Inferior parietal cortex (tissue), 1 donor: ENCODE data around the gene XYLT1.

ENCODE experiments used
- DNase-seq: peaks from one replicate; pipeline ENCODE4 v3.0.0-alpha.2; 2016; ENCODE audit errors: extremely low spot score

The XYLT1 gene

DNA sequence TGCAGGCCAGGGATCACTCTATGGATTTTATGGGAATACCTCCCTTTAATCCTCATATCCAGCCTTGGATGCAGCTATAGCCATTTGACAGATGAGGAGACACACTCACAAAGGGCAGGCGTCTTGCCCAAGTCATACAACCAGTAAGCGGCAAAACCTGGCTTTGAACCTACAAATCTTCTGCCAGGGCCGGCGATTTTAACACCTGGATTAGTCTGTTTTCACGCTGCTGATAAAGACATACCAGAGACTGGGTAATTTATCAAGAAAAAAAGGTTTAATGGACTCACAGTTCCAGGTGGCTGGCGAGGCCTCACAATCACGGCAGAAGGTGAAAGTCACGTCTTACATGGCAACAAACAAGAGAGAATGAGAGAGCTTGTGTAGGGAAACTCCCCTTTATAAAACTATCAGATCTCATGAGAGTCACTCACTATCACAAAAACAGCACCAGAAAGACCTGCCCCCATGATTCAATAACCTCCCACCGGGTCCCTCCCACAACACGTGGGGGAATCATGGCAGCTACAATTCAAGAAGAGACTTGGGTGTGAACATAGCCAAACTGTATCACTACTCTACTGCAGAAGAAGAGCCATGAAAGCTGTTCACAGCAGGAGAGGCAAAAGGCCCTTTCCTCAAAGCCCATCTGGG, 67.5 kb downstream of the XYLT1 start:
- no peak for DNase-seq

DNA sequence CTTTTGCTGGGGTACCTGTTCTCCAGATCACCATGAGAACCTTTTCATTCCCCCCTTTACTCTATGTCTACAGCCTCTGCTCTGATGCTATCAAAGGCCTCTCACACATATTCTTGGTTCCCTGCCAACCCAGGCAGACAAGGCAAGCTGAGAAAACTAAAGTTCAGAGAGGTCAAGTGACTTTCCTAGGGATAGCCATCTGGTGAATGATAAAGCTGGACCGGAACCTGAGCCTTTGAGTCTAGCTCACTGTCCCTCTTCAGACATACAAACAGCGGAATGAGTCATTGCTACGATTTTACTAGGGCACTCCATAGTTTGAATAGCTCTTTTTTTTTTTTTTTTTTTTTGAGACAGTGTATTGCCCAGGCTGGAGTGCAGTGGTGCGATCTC, 73.3 kb downstream of the XYLT1 start:
- no peak for DNase-seq

- no peak for DNase-seq
Measured at GRCh38 chr16:17396762-17397498, 73.8 kb downstream of the XYLT1 start.

GRCh38 chr16:17395849-17396480, 74.8 kb downstream of the XYLT1 start:
- DNase-seq, result no peak

DNA sequence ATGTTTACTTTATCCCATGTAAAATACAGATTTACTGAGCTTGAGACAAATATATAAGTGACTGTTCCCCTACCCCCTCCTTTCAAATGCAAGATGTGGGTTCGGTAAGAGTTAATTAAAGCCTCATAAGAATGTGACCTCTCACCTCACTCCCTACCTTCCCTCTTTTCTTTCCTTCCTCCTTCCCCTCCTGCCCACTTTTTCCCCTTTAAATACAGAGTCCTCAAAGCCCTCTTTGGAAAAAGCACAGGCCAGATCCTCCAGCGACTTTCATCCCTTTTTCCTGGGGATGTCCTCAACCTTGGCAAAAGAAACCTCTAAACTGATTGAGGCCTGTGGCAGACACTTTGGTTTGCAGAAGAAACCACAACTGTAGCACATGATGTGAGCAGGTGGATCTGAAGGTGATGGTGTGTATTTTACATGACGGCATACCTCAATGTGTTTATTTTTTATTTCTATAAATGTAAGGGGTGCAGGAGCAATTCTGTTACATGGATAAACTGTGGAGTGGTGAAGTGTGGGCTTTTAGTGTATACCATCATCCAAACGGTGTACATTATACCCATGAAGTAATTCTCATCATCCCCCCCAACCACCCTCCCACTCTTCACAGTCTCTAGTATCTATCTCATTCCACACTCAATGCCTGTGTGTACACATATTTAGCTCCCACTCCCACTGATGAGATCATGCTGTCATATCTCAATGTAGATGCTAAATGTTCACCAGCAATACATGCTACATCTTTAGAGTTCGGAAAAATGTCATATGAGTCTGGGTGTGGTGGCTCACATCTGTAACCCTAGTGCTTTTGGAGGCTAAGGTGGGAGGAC, 77.7 kb downstream of the XYLT1 start:
- no peak for DNase-seq

DNA sequence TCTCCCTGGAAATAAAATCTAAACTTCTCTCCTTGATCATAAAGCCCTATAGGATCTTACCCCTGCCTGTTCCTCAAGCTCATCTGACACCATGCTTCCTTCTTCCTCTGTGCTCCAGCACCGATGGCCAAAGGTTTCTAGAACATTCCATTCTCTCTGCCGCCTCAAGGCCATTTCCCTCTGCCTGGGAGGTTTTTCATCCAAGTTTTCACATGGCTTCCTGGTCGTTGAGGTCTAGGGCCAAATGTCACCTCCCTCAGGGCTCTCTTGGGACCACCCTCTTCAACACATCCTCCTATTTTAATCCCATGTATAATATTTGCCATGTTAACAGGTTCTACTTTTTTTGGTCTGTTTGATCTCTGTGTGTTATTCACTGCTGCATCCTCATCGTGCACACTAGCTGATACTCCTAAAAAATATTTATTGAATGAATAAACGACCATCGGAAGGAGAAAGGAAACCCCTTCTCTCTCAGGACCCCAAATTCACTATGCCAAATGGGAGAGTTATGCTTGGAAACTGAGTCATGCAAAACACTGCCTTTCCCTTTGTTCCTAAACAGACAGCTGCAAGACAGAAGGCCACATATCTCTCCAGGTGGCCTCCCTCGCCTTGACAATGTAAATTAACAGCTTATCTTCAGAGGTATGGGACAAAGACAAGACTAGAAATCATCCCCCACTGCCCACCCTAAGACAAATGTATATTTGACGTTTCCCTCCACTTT, 78.5 kb downstream of the XYLT1 start:
- no peak for DNase-seq

DNA sequence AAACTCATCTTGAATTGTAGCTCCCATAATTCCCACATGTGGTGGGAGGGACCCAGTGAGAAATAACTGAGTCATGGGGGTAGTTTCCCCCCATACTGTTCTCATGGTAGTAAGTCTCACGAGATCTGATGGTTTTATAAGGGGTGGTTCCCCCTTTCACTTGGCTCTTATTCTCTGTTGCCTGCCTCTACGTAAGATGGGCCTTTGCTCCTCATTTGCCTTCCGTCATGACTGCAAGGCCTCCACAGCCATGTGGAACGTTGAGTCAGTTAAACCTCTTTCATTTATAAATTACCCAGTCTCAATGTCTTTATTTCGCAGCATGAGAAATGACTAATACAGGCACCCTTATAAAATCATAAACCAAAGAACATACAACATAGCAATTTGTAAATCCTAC, 79.0 kb downstream of the XYLT1 start:
- DNase-seq, result no peak

- DNase-seq, result no peak
Measured at GRCh38 chr16:17389384-17389783, 81.4 kb downstream of the XYLT1 start.

DNA sequence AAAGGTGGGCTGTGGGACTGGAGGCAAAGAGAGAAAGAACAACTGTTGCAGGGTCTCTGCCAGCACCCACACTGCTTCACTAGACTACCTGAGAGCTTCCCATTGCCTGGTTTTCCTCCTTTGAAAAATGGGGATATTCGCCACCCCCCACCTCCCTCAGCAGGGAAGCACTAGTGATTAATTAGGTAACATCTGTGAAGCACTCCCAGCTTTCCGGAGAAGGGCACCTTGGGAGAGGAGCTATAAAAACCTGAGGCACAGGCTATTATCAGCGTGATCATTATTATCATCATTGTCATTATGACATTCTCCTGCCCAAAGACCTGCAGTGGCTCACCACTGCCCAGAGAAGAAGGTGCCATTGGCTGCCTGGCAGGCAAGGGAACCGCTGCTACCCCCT, 83.5 kb downstream of the XYLT1 start:
- no peak for DNase-seq

DNA sequence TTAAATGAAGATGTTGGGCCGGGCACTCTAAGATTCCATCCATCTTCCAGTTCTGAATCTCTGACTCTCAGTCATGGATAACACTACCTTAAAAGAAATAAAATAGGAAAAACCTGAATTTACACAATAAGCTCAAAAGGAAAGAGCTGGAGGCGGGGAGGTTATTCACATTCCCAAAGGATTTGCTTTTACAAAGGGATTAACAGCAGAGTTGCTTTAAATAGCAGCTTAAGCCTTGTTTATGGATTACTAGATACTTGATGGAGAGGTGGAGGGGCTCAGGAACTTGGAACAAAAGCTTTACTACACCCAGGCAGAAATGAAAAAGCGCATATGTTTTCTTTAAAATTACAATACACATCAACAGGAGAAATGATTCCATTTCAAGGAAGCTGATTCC, 84.5 kb downstream of the XYLT1 start:
- no peak for DNase-seq

DNA sequence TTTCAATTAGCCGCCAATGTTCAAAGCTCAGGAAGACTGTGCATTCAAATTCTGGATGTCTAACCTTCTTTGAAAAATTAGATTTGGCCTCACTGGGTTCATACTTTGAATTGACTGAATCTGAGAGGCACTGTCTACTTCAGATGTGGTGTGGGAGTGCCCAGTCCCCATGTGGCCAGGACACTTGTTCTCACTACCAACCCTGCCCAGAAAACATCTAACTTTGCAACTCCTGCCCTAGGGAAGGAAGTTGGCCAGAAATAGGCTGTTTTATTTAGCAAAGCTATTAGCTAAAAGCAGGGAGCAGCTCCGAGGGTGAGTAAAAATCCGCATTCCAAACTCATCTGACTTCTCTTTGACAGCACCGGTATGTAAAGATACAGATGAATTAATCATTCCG, 86.3 kb downstream of the XYLT1 start:
- no peak for DNase-seq

- DNase-seq, result no peak
Measured at GRCh38 chr16:17382949-17383863, 87.6 kb downstream of the XYLT1 start.

DNA sequence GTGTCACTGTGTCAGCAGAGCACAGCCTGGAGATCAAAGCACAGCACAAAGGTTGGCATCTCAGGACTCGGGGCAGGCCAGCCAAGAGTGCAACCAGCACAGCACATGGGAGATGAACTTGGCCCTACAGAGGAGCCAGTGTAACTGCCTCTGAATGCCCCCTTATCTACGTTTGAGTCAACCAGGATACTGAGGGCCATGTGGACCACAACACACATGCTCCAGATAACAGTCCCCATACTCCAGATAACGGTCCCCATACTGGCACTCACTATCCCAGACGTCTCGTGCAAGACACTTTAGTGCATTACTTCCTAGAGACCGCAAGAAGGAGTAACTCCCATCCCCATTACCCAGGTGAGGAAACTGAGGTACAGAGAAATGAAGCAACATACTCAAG, 88.2 kb downstream of the XYLT1 start:
- DNase-seq, result no peak

DNA sequence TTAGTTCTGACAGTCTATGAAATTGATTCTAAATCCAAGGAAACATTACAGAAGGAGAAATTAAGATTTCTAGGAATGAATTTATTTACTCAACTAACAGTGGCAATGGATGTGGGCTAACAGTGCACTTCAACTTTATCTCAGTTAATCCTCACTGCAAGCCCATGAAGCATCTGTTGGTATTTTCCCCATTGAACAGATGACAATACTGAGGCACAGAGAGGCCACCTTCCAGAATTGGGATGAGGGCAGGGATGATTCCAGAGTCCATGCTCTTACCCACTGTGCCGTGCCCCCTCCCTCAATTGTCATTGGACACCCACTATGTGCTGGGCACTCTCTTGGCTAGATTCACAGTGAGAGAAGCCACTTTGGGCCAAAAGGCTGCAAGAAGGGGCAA, 89.0 kb downstream of the XYLT1 start:
- DNase-seq, result no peak

GRCh38 chr16:17380613-17381012, 90.1 kb downstream of the XYLT1 start:
- DNase-seq, result no peak

GRCh38 chr16:17379121-17379571, 91.6 kb downstream of the XYLT1 start:
- DNase-seq, result no peak

GRCh38 chr16:17377360-17378324, 93.1 kb downstream of the XYLT1 start:
- no peak for DNase-seq

DNA sequence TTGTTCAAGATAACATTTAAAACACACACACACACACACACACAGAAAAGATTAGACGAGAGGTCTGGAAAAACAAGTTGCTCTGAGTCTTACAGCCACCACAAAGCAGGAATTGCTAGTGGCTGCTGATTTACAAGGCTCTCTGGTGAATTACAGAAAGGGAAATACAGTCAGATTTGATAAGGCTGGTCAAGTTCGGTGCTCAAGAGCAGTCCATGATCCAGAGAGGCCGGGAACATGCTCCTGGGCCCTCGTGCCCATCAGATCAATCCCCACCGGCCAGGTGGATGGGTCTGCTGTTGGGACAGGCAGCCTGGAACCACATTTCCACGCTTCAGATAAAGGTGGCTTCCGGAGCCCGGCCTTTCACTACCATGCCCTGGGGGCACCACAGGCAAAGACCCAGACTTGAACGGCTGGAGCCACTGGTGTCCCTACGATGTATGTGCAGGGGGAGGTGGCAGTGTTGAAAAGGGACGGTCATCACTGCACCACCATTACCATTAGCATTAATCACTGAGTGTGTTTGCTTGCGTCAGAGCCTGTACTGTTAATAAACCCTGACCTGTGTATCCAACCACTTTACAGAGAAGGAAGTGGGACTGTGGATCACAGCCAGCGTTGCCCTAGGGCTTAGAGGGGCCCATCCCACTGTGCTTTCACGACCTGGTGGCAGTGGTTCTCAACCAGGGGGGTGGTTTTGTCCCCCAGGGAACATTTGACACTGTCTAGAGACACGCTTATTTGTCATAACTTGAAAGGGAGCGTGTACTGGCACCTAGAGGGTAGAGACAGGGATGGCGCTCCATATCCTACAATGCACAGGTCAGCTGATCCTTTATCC, 95.1 kb downstream of the XYLT1 start:
- DNase-seq, result no peak
